Body of pancreas (tissue), 4 donors: ENCODE results near the gene NDUFV3. TPM values are rescaled to one million over a fixed set of nuclear protein-coding genes. Genes with fewer than 3 reads are reported as not detected.

ENCODE experiments used
- ATAC-seq: fragments of 150-250 bp; one replicate; pipeline ENCODE4 v1.9.1; 2016
- DNase-seq, 4 donors: peaks; one replicate each; pipeline ENCODE4 v3.0.0-alpha.2; 2019
- H3K27ac ChIP-seq, 4 donors: fragments of 200-600 bp; sonication (generic); 1 replicate in 3 of 4; 2 replicates in 1 of 4; pipeline versions ENCODE4 v1.5.1 to v1.6.1; 2016 to 2019; ENCODE audit warnings: mild to moderate bottlenecking in 1 of 4, mixed read lengths in 1 of 4, moderate library complexity in 1 of 4
- H3K27me3 ChIP-seq, 2 donors: fragments of 200-600 bp; sonication (generic); one replicate each; pipeline ENCODE4 v1.6.0; 2016; ENCODE audit warnings: mild to moderate bottlenecking in 1 of 2
- H3K36me3 ChIP-seq, 2 donors: fragments of 200-600 bp; sonication (generic); replicated peaks in 1 of 2; 2 replicates each; pipeline ENCODE4 v1.5.1; 2016; ENCODE audit warnings: low read depth in 2 of 2; ENCODE audit not compliant: insufficient read depth in 1 of 2
- H3K4me1 ChIP-seq: fragments of 200-600 bp; sonication (generic); one replicate; pipeline ENCODE4 v1.6.0; 2016
- H3K4me3 ChIP-seq, 2 donors: fragments of 200-600 bp; sonication (generic); 1 replicate in 1 of 2; 2 replicates in 1 of 2; pipeline ENCODE4 v1.5.1; 2016 to 2019
- H3K9me3 ChIP-seq, 3 donors: fragments of 200-600 bp; sonication (generic); 1 replicate in 2 of 3; 2 replicates in 1 of 3; pipeline ENCODE4 v1.5.1; 2016
- CTCF ChIP-seq, 7 experiments: fragments of 450-650 bp in 4 of 7; fragments of 200-600 bp in 3 of 7; sonication (generic) in 3 of 7; IDR thresholded peaks; one replicate each; pipeline ENCODE4 v1.5.1; 2016 to 2019; ENCODE audit warnings: antibody characterized with exemption in 7 of 7
- POLR2A ChIP-seq, 3 donors: fragments of 450-650 bp; IDR thresholded peaks; one replicate each; pipeline ENCODE4 v1.6.1; 2016; ENCODE audit warnings: antibody characterized with exemption in 3 of 3, mild to moderate bottlenecking in 2 of 3
- WGBS, 2 donors: methylation state at CpG; one replicate each; pipeline ENCODE4 v1.1.5; 2017; 5-methylcytosine and 5-hydroxymethylcytosine counted together
- intact Hi-C: fragments of 100-400 bp; cut with DNase I; formaldehyde crosslinking; loops from one replicate; pipeline ENCODE4 v1.15.1; 2023
- total RNA-seq, 2 donors: library from RNA; depleted of rRNA; stranded (reverse); fragments of >200 nt; gene quantifications; one replicate each; pipeline ENCODE4 v1.1.0, GENCODE V29; 2016

NDUFV3 gene
- total RNA-seq, 2 donors from 2014 or later: 42.3 to 55.0 TPM

DNA sequence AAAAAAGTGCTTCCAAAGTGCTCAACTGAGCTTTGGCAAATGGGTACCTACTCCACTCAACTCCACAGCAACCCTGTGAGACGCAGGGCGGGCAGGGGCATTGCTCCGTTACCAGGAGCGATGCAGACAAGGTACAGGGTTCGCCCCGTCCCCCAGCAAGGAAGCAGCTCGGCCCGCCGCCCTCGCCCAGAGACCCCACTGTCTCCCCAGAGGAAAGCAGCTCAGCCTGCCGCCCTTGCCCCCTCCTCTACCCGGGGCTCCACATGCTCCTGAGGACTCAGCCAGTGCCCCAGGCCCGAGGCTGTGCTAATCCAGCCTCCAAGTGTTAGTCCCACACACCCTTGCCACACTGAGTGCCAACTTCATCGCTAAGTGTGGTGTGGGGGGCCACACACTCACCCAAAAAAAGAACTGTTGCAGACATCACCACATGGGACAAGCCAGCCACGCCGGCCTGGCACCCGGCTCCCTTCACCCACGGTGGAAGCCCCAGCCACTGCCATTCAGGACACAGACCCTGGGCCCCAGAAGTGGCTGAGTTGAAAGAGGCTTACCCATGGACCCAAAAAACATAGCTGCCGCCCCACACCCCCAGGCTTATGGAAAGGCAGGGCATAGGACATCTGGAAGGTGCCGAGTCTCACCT is 40.1 kb upstream of the NDUFV3 start:
- WGBS, 2 donors: 96 to 98% methylated on average over 8 to 20 of the region's 20 CpGs
- intact Hi-C loops: no loop called here
- Histone ChIP-seq H3K9me3 (no peaks in the 10 kb centered on the region), H3K36me3 (peaks cover 8 to 42% of the 10 kb centered on the region in 2 donors), H3K27me3 (no peaks in the 10 kb centered on the region), H3K27ac (no peak overlapping the region), H3K4me3 (no peak overlapping the region), H3K4me1 (no peaks in the 10 kb centered on the region)
- DNase-seq (no peak), ATAC-seq (no peak)
- TF ChIP-seq CTCF (IDR thresholded peaks at IDR 0.05) (no peak), POLR2A (IDR thresholded peaks at IDR 0.05) (no peak)

GRCh38 chr21:42853621-42854020 is 39.5 kb upstream of the NDUFV3 start:
- DNase-seq: no peak
- Histone ChIP-seq H3K4me3 (no peak overlapping the region), H3K4me1 (no peaks in the 10 kb centered on the region), H3K27me3 (no peaks in the 10 kb centered on the region), H3K36me3 (peaks cover 8 to 43% of the 10 kb centered on the region in 2 donors), H3K9me3 (no peaks in the 10 kb centered on the region), H3K27ac (no peak overlapping the region)
- no peak for TF ChIP-seq POLR2A (IDR thresholded peaks at IDR 0.05)
- no peak for TF ChIP-seq CTCF (IDR thresholded peaks at IDR 0.05)
- intact Hi-C loops: no loop called here
- 95% methylated on average over 19 of the region's 20 CpGs; no CpG with 5 or more reads in 1 of the 2 donors for WGBS, 2 donors
- ATAC-seq: no peak

DNA sequence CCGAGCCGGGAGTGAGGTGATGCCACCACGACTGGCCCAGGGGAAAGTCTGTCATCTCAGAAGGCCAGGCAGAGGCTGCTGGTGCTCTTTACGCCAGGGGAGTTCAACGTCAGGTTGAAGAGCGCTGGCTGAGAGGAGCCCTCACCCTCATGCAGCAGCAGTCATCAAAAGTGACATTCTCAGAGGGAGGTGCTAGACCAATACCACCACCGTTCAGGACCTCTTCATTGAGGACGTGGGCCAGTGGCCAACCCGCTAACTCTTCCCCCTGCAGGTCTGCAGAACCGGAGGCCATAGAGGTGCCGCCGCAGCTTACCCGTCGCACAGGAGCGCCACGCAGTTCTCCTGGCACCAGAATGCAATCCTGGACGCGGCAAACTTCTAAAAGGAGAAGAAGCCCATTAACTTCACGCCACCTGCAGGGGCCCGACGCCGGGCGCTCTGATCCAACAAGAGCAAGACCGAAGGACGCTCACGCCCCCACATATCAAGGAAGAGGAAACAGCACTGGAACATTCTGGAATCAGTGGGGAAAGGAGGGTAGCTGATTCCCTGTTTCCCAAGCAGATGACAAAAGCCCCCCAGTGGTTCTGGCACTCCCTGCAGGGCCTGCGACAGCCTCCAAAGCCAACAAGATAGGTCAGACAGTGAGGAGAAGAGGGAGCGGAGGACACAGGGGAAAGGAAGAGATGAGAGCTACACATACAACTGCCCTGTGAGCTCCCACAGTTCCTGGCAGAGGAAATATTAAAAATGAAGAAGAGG is 38.7 kb upstream of the NDUFV3 start:
- H3K36me3 ChIP-seq: peaks cover 8 to 38% of the 10 kb centered on the region in 2 donors
- no peak for DNase-seq
- TF ChIP-seq CTCF (IDR thresholded peaks at IDR 0.05) (no peak), POLR2A (IDR thresholded peaks at IDR 0.05) (no peak)
- H3K27me3 ChIP-seq: no peaks in the 10 kb centered on the region
- H3K27ac ChIP-seq: no peak overlapping the region
- intact Hi-C loops: no loop called here
- no peak overlapping the region for H3K4me3 ChIP-seq
- no peaks in the 10 kb centered on the region for H3K9me3 ChIP-seq
- 92 to 94% methylated on average over 28 of the region's 28 CpGs for WGBS, 2 donors
- no peaks in the 10 kb centered on the region for H3K4me1 ChIP-seq
- ATAC-seq: no peak

- H3K27me3 ChIP-seq: no peaks in the 10 kb centered on the region
- no peak for TF ChIP-seq POLR2A (IDR thresholded peaks at IDR 0.05)
- no peak for TF ChIP-seq CTCF (IDR thresholded peaks at IDR 0.05)
- 85% methylated on average over 10 to 17 of the region's 19 CpGs for WGBS, 2 donors
- no peak overlapping the region for H3K4me3 ChIP-seq
- intact Hi-C loops: no loop called here
- H3K27ac ChIP-seq: no peak overlapping the region
- ATAC-seq: no peak
- no peaks in the 10 kb centered on the region for H3K4me1 ChIP-seq
- H3K36me3 ChIP-seq: peaks cover 8 to 36% of the 10 kb centered on the region in 2 donors
- DNase-seq: no peak
- H3K9me3 ChIP-seq: no peaks in the 10 kb centered on the region
Observed at GRCh38 chr21:42855171-42855936, 37.8 kb upstream of the NDUFV3 start.
